Heart right ventricle (tissue), 16 donors: ENCODE results near the gene OOSP4B. TPM values are rescaled to one million over a fixed set of nuclear protein-coding genes. Genes with fewer than 3 reads are reported as not detected.
"Not testable (repeated sequence)": the region's sequence is repeated elsewhere in the genome, so short reads cannot be mapped to it uniquely, and the experiment has no call there.

ENCODE experiments used
- ATAC-seq, 8 donors: fragments of 200-7000 bp; cut with Tn5 transposase; one replicate each; pipeline ENCODE4 v1.9.1; 2020; ENCODE audit warnings: mild to moderate bottlenecking in 8 of 8, moderate library complexity in 8 of 8, moderate number of reproducible peaks in 1 of 8
- DNase-seq, 2 donors: peaks; one replicate each; pipeline ENCODE4 v3.0.0-alpha.2; 2020
- H3K27ac ChIP-seq, 10 donors: fragments of 200-600 bp; sonication (generic) in 2 of 10; one replicate each; pipeline versions ENCODE4 v1.5.0 to v1.8.0; 2020 to 2022; ENCODE audit warnings: mild to moderate bottlenecking in 3 of 10
- H3K27me3 ChIP-seq, 7 donors: fragments of 200-600 bp; one replicate each; pipeline ENCODE4 v1.8.0; 2021 to 2022; ENCODE audit warnings: mild to moderate bottlenecking in 2 of 7
- H3K36me3 ChIP-seq, 9 donors: fragments of 200-600 bp; sonication (generic) in 1 of 9; one replicate each; pipeline versions ENCODE4 v1.5.0 to v1.8.0; 2020 to 2022; ENCODE audit warnings: mild to moderate bottlenecking in 2 of 9
- H3K4me1 ChIP-seq, 9 donors: fragments of 200-600 bp; sonication (generic) in 1 of 9; one replicate each; pipeline versions ENCODE4 v1.5.0 to v1.8.0; 2020 to 2022; ENCODE audit warnings: mild to moderate bottlenecking in 4 of 9
- H3K4me3 ChIP-seq, 10 donors: fragments of 200-600 bp; sonication (generic) in 2 of 10; one replicate each; pipeline versions ENCODE4 v1.5.0 to v1.8.0; 2020 to 2022; ENCODE audit warnings: mild to moderate bottlenecking in 7 of 10, moderate library complexity in 2 of 10
- H3K9me3 ChIP-seq, 11 donors: fragments of 200-600 bp in 10 of 11; sonication (generic) in 2 of 11; one replicate each; pipeline versions ENCODE4 v1.5.0 to v1.8.0; 2013 to 2022; ENCODE audit warnings: mild to moderate bottlenecking in 2 of 11, control low read depth in 1 of 11, moderate library complexity in 1 of 11
- WGBS, 2 donors: extraction: QIAGEN DNeasy Blood & Tissue Kit; methylation state at CpG; one replicate each; pipeline ENCODE4 v1.1.7; 2013; ENCODE audit warnings: inconsistent platforms in 1 of 2; 5-methylcytosine and 5-hydroxymethylcytosine counted together
- intact Hi-C, 10 donors: fragments of 100-400 bp; cut with DNase I; formaldehyde crosslinking; loops; one replicate each; pipeline versions ENCODE4 v1.11.1 to v1.14.2; 2022
- polyA plus RNA-seq, 2 donors: library from polyadenylated mRNA; stranded (reverse); fragments of 200-250 nt; gene quantifications; one replicate each; pipeline ENCODE4 v1.2.3, GENCODE V29; 2013
- total RNA-seq, 10 donors: library from RNA; stranded (reverse); fragmentation: NEBNext Ultra II Directional in 3 of 10; extraction: Animal tissue kit (Norgen Biotek cat#: 25700) in 3 of 10; gene quantifications; one replicate each; pipeline versions ENCODE4 v1.2.1 to v1.2.4, GENCODE V29; 2021 to 2023
- TF ChIP-seq, protein P1 (sequence below), 9 donors: fragments of 200-600 bp; sonication (generic) in 2 of 9; IDR thresholded peaks; one replicate each; pipeline versions ENCODE4 v1.5.0 to v1.8.0; 2021 to 2022; ENCODE audit warnings: antibody characterized with exemption in 9 of 9, mild to moderate bottlenecking in 5 of 9, moderate library complexity in 1 of 9
- donor health status: Arrhythmogenic right ventricular cardiomyopathy.
- donor health status: ischemic (EF 13 %, LVEDD 7.1; RV severe dilation, severe dysfunction).
- donor health status: healthy with polysubstance abuse.
- donor health status: DM: no; HTN: yes; CAD: no.
- donor health status: DM: no; HTN: no; CAD: no.
- donor health status: ischemic (EF 25% LVEDD 6.9; RV normal size, moderate dysfunction).
- donor health status: ischemic (EF 25% LVEDD 5.7; RV mildly dilated, moderate dysfunction).
- donor health status: healthy.
- donor health status: DM: yes; HTN: yes; CAD: no.
- donor health status: Ischemic cardiomyopathy.
- donor health status: ischemic (EF 35%, LVEDD 5.7; RV mildly dilated, moderate dysfunction).
- donor health status: nonischemic (EF 11% LVEDD 7.7; RV severe dilation, severe dysfunction).
- donor health status: DM: yes; HTN: yes; CAD: no.
- donor health status: PGD.
- donor health status: ischemic (EF 29% LVEDD 5.4; RV normal size, mild dysfunction).
- donor health status: nonischemic (EF 23%, LVEDD 6.1; RV moderate dilation, normal function).

Gene OOSP4B
- total and polyA plus RNA-seq, 12 donors = not detected

DNA sequence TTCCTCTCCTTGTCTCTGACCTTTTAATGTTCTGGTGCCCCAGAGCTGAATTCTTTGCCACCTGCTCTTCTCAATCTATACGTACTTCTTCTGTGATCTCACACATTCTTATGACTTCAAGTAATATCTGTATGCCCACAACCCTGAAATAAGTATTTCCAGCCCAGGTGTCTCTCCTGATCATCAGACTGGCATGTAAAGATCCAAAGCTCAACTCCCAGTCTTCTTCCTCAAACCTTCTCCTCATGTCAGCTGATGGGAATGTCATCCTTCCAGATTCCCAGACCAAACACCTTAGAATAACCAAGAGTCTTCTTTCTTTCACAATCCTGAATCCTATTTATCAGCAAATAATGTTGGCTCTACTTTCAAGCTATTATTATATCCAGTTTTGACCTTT lies 48.8 kb downstream of the OOSP4B start:
- no peak for DNase-seq
- 79 to 80% methylated on average over 1 of the region's 1 CpG for WGBS, 2 donors
- Histone ChIP-seq H3K36me3 (no peaks in the 10 kb centered on the region), H3K27me3 (peaks cover 0 to 4% (median 0%) of the 10 kb centered on the region in 7 donors), H3K27ac (no peak overlapping the region), H3K9me3 (no peaks in the 10 kb centered on the region), H3K4me1 (peaks cover 0 to 2% (median 0%) of the 10 kb centered on the region in 9 donors), H3K4me3 (no peak overlapping the region)
- no peak for ATAC-seq
- TF ChIP-seq, protein P1, sequence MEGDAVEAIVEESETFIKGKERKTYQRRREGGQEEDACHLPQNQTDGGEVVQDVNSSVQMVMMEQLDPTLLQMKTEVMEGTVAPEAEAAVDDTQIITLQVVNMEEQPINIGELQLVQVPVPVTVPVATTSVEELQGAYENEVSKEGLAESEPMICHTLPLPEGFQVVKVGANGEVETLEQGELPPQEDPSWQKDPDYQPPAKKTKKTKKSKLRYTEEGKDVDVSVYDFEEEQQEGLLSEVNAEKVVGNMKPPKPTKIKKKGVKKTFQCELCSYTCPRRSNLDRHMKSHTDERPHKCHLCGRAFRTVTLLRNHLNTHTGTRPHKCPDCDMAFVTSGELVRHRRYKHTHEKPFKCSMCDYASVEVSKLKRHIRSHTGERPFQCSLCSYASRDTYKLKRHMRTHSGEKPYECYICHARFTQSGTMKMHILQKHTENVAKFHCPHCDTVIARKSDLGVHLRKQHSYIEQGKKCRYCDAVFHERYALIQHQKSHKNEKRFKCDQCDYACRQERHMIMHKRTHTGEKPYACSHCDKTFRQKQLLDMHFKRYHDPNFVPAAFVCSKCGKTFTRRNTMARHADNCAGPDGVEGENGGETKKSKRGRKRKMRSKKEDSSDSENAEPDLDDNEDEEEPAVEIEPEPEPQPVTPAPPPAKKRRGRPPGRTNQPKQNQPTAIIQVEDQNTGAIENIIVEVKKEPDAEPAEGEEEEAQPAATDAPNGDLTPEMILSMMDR (IDR thresholded peaks at IDR 0.05) = no peak
- intact Hi-C loops = no loop called here

DNA sequence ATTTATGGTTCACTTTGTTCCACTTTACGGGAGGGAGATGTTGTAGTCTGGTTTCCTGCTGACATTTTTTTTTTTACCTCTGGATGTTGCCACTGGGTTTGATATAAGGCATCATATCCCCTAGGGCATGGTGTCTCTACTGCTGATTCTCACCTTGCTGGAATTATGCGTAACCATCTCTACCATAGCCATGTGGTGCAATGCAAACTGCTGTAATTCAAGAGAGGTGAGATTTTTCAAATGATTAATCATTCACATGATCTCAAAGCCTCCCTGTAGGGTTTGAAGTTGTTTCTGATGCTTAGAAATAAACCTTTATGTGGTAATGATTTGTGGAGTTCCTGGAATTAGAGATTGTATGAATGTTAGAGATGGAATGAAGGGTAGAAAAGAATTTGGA lies 52.5 kb downstream of the OOSP4B start:
- no peak overlapping the region for H3K27ac ChIP-seq
- no peaks in the 10 kb centered on the region for H3K36me3 ChIP-seq
- H3K4me3 ChIP-seq = no peak overlapping the region
- whole genome bisulfite sequencing, 2 donors = 80 to 81% methylated on average over 2 of the region's 2 CpGs
- H3K4me1 ChIP-seq = no peaks in the 10 kb centered on the region
- no peak for ATAC-seq
- peaks cover 0 to 4% (median 0%) of the 10 kb centered on the region in 7 donors for H3K27me3 ChIP-seq
- DNase-seq = no peak
- intact Hi-C loops = no loop called here
- TF ChIP-seq, protein P1 (IDR thresholded peaks at IDR 0.05) = no peak
- no peaks in the 10 kb centered on the region for H3K9me3 ChIP-seq

GRCh38 chr11:60071644-60072043 lies 54.7 kb downstream of the OOSP4B start:
- H3K9me3 ChIP-seq, H3K4me1 ChIP-seq, intact Hi-C loops, H3K36me3 ChIP-seq, H3K4me3 ChIP-seq, H3K27me3 ChIP-seq, ATAC-seq, H3K27ac ChIP-seq, DNase-seq: not testable (repeated sequence)
- whole genome bisulfite sequencing, 2 donors = 72 to 76% methylated on average over 6 of the region's 6 CpGs

DNA sequence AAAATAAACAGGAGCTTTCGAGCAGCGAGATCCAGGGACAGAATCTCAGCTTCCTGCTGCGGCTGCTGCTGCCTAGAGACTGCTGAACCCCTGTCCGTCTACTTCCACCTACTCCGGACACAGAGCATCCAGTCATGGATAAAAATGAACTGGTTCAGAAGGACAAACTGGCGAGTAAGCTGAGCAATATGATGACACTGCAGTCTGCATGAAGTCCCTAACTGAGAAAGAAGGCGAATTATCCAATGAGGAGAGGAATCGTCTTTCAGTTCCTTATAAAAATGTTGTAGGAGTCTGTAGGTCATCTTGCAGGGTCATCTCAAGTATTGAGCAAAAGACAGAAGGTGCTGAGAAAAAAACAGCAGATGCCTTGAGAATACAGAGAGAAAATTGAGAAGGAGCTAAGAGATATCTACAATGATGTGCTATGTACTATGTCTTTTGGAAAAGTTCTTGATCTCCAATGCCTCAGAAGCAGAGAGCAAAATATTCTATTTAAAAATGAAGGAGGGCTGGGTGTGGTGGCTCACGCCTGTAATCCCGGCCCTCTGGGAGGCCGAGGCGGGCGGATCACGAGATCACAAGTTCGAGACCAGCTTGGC lies 60.3 kb downstream of the OOSP4B start:
- TF ChIP-seq, protein P1 (IDR thresholded peaks at IDR 0.05) = no peak
- Histone ChIP-seq H3K36me3 (no peaks in the 10 kb centered on the region), H3K27ac (no peak overlapping the region), H3K4me3 (no peak overlapping the region), H3K4me1 (no peaks in the 10 kb centered on the region), H3K9me3 (peaks cover 0 to 9% (median 0%) of the 10 kb centered on the region in 11 donors), H3K27me3 (no peaks in the 10 kb centered on the region)
- ATAC-seq = no peak
- intact Hi-C loops = no loop called here
- 66 to 71% methylated on average over 15 of the region's 15 CpGs for WGBS, 2 donors
- no peak for DNase-seq

DNA sequence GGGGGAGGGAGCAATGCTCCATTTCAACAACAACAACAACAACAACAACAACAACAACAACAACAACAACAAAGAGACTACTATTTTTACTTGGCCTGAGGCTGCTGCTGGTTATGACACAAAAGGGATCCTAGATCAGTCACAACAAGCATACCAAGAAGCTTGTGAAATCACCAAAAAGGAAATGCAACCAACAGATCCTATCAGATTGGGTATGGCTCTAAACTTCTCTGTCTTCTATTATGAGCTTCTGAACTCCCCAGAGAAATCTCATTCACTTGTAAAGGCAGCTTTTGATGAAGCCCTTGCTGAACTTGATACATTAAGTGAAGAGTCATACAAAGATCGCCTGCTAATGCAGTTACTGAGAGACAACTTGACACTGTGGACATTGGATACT lies 61.0 kb downstream of the OOSP4B start:
- H3K4me3 ChIP-seq = no peak overlapping the region
- DNase-seq (no peak), ATAC-seq (no peak)
- intact Hi-C loops = no loop called here
- no peak overlapping the region for H3K27ac ChIP-seq
- TF ChIP-seq, protein P1 (IDR thresholded peaks at IDR 0.05) = no peak
- no peaks in the 10 kb centered on the region for H3K4me1 ChIP-seq
- WGBS, 2 donors = 90 to 93% methylated on average over 1 of the region's 1 CpG
- H3K36me3 ChIP-seq = no peaks in the 10 kb centered on the region
- H3K9me3 ChIP-seq = peaks cover 0 to 9% (median 0%) of the 10 kb centered on the region in 11 donors
- H3K27me3 ChIP-seq = no peaks in the 10 kb centered on the region
